HepG2 (cell line): ENCODE measurements around the gene ENDOG. TPM values are rescaled to one million over a fixed set of nuclear protein-coding genes. Genes with fewer than 3 reads are reported as not detected.

Source experiments
- ATAC-seq: fragments of 200-7000 bp; cut with Tn5 transposase; 3 replicates; pipeline ENCODE4 v1.9.1; 2020; ENCODE audit warnings: mild to moderate bottlenecking, moderate library complexity
- BruUV-seq: library from RNA; stranded (reverse); fragments of 400-500 nt; replicated peaks from 2 replicates; lab custom pipeline; 2021; lab: Mats Ljungman, UMichigan
- CTCF ChIA-PET: fragments of 300-600 bp; formaldehyde crosslinking; extraction: SDS; loops from one replicate; lab custom pipeline; 2021; ENCODE audit warnings: low total read pairs, inconsistent platforms, low intra/inter-chr PET ratio; lab: Yijun Ruan, JAX
- POLR2A ChIA-PET: fragments of 350-600 bp; sonication (Branson Sonifier 250); formaldehyde crosslinking; loops from one replicate; lab custom pipeline; 2020; ENCODE audit warnings: antibody characterized with exemption, inconsistent platforms; lab: Yijun Ruan, JAX
- DNase-seq: peaks from one replicate; pipeline ENCODE4 v3.0.0-alpha.2; 2015; ENCODE audit warnings: low spot score
- FAIRE-seq: peaks from 3 replicates; lab custom pipeline; 2011; peaks lifted over from hg19 to GRCh38; lab: Jason Lieb, UNC
- H2AFZ ChIP-seq: one replicate; pipeline ENCODE4 v1.6.1; 2011; ENCODE audit warnings: low read length, inconsistent platforms
- H3K27ac ChIP-seq: fragments of 300-600 bp; 3 replicates; pipeline ENCODE4 v1.8.0; 2011; ENCODE audit warnings: mixed run types, mild to moderate bottlenecking, mixed read lengths, low read length, inconsistent platforms; ENCODE audit not compliant: insufficient read depth; ENCODE audit errors: extremely low read length
- H3K27me3 ChIP-seq, 2 experiments: fragments of 200-600 bp in 1 of 2; 2 replicates in 1 of 2; 3 replicates in 1 of 2; pipeline versions ENCODE4 v1.6.0 to v1.8.0; 2011; ENCODE audit warnings: low read length in 2 of 2, mild to moderate bottlenecking in 2 of 2, moderate library complexity in 2 of 2, inconsistent platforms in 1 of 2; ENCODE audit not compliant: insufficient read depth in 2 of 2, control insufficient read depth in 1 of 2
- H3K36me3 ChIP-seq, 2 experiments: fragments of 200-600 bp in 1 of 2; replicated peaks in 1 of 2; 2 replicates in 1 of 2; 3 replicates in 1 of 2; pipeline versions ENCODE4 v1.5.1 to v1.8.0; 2011; ENCODE audit warnings: low read length in 2 of 2, inconsistent platforms in 1 of 2; ENCODE audit not compliant: insufficient read depth in 2 of 2, control insufficient read depth in 1 of 2
- H3K4me1 ChIP-seq: 2 replicates; pipeline ENCODE4 v1.5.1; 2012; ENCODE audit warnings: low read length, inconsistent platforms; ENCODE audit not compliant: insufficient read depth
- H3K4me2 ChIP-seq: 2 replicates; pipeline ENCODE4 v1.6.0; 2011; ENCODE audit warnings: low read depth, low read length, inconsistent platforms
- H3K4me3 ChIP-seq, 3 experiments: fragments of 200-600 bp in 1 of 3; sonication (generic), shearing (Covaris generic) in 1 of 3; replicated peaks in 1 of 3; 2 replicates each; pipeline ENCODE4 v1.5.1; 2011 to 2016; ENCODE audit warnings: low read length in 3 of 3, inconsistent platforms in 2 of 3, low read depth in 2 of 3, mild to moderate bottlenecking in 2 of 3, control low read depth in 1 of 3, mixed read lengths in 1 of 3; ENCODE audit not compliant: insufficient read depth in 1 of 3
- H3K79me2 ChIP-seq: one replicate; pipeline ENCODE4 v1.6.1; 2011; ENCODE audit warnings: low read length, inconsistent platforms; ENCODE audit not compliant: insufficient read depth
- H3K9ac ChIP-seq: 2 replicates; pipeline ENCODE4 v1.6.0; 2011; ENCODE audit warnings: mild to moderate bottlenecking, low read depth, low read length, inconsistent platforms; ENCODE audit not compliant: insufficient read depth
- H3K9me3 ChIP-seq: 2 replicates; pipeline ENCODE4 v1.5.1; 2012; ENCODE audit warnings: mild to moderate bottlenecking, low read length
- H4K20me1 ChIP-seq: 2 replicates; pipeline ENCODE4 v1.6.0; 2011; ENCODE audit warnings: inconsistent platforms, mild to moderate bottlenecking, low read length, moderate library complexity; ENCODE audit not compliant: insufficient read depth
- ATM ChIP-seq: fragments of 450-650 bp; IDR thresholded peaks from 2 replicates; pipeline ENCODE4 v1.7.1; 2017; ENCODE audit warnings: mild to moderate bottlenecking, borderline replicate concordance
- CBX2 ChIP-seq, 2 experiments: fragments of 200-600 bp in 1 of 2; sonication (generic); formaldehyde crosslinking in 1 of 2; IDR thresholded peaks; 2 replicates each; pipeline versions ENCODE4 v1.7.0 to v1.8.1; 2018 to 2022; ENCODE audit warnings: low read depth in 2 of 2, low read length in 1 of 2, mild to moderate bottlenecking in 1 of 2, missing genetic modification reagents in 1 of 2
- CHD2 ChIP-seq: IDR thresholded peaks from 2 replicates; pipeline ENCODE4 v1.6.1; 2011; ENCODE audit warnings: low read depth, low read length, improper control_type of control experiment
- IKZF1 ChIP-seq: fragments of 450-650 bp; IDR thresholded peaks from 2 replicates; pipeline ENCODE4 v1.7.1; 2016
- PAF1 ChIP-seq: IDR thresholded peaks from 2 replicates; pipeline ENCODE4 v1.6.1; 2016; ENCODE audit warnings: missing genetic modification reagents, missing compliant biosample characterization
- SRSF1 ChIP-seq: fragments of 200-400 bp; formaldehyde crosslinking; optimal IDR thresholded peaks from 2 replicates; pipeline ENCODE3; 2017; ENCODE audit warnings: mild to moderate bottlenecking, low read depth, low read length, moderate library complexity
- TBX2 ChIP-seq: sonication (generic); formaldehyde crosslinking; IDR thresholded peaks from 2 replicates; pipeline ENCODE4 v1.5.0; 2020; ENCODE audit warnings: missing genetic modification reagents, mild to moderate bottlenecking, borderline replicate concordance
- TOPORS ChIP-seq: sonication (generic); formaldehyde crosslinking; IDR thresholded peaks from 2 replicates; pipeline ENCODE4 v1.8.0; 2023; ENCODE audit warnings: mild to moderate bottlenecking, missing genetic modification reagents
- ZFX ChIP-seq: sonication (generic); formaldehyde crosslinking; IDR thresholded peaks from 2 replicates; pipeline ENCODE4 v1.4.0; 2020; ENCODE audit warnings: mild to moderate bottlenecking, low read depth, missing genetic modification reagents, moderate library complexity
- ZNF234 ChIP-seq: sonication (generic); formaldehyde crosslinking; conservative IDR thresholded peaks from 2 replicates; pipeline ENCODE4 v1.5.1; 2020; ENCODE audit warnings: mild to moderate bottlenecking, missing genetic modification reagents
- ZNF292 ChIP-seq: sonication (generic); formaldehyde crosslinking; IDR thresholded peaks from 2 replicates; pipeline ENCODE4 v1.8.1; 2022; ENCODE audit warnings: mild to moderate bottlenecking, low read depth, missing genetic modification reagents, borderline replicate concordance
- ZNF296 ChIP-seq: sonication (generic); formaldehyde crosslinking; conservative IDR thresholded peaks from 2 replicates; pipeline ENCODE4 v1.5.0; 2020; ENCODE audit warnings: mild to moderate bottlenecking, missing genetic modification reagents
- ZNF546 ChIP-seq: sonication (generic); formaldehyde crosslinking; conservative IDR thresholded peaks from 2 replicates; pipeline ENCODE4 v1.8.1; 2023; ENCODE audit warnings: mild to moderate bottlenecking, missing genetic modification reagents
- ZNF670 ChIP-seq: sonication (generic); formaldehyde crosslinking; IDR thresholded peaks from 2 replicates; pipeline ENCODE4 v1.8.0; 2022; ENCODE audit warnings: mild to moderate bottlenecking, missing genetic modification reagents, borderline replicate concordance
- ZNF792 ChIP-seq: IDR thresholded peaks from 2 replicates; pipeline ENCODE4 v1.6.1; 2016
- WGBS: methylation state at CpG from one replicate; pipeline ENCODE4 v1.1.6; 2017; ENCODE audit warnings: low lambda C conversion rate; 5-methylcytosine and 5-hydroxymethylcytosine counted together
- in situ Hi-C: cut with HindIII; loops from 2 replicates; pipeline ENCODE4 v1.10.0; 2017; ENCODE audit warnings: low pct_unique_long_range_greater_than_20kb; ENCODE audit not compliant: extremely low pct_ligation_motif_present
- intact Hi-C: fragments of 100-400 bp; cut with micrococcal nuclease; formaldehyde crosslinking; loops from one replicate; pipeline ENCODE4 v1.10.0; 2022; ENCODE audit not compliant: unreplicated experiment
- polyA plus RNA-seq, 8 experiments: library from polyadenylated mRNA; depleted of rRNA in 3 of 8; stranded (reverse) in 7 of 8; unstranded in 1 of 8; fragments of >200 nt; fragmentation: Illumina TruSeq in 4 of 8; extraction: Trizol in 4 of 8; gene quantifications; 2 replicates each; pipeline versions ENCODE4 v1.2.1 to v1.2.3, GENCODE V29; 2011 to 2016; ENCODE audit warnings: low read depth in 4 of 8, missing spikeins in 1 of 8, mixed read lengths in 1 of 8; ENCODE audit not compliant: insufficient read depth in 1 of 8
- total RNA-seq, 5 experiments: library from RNA; depleted of rRNA; stranded (reverse); fragments of >200 nt; fragmentation: Illumina TruSeq; extraction: Trizol; gene quantifications; 2 replicates each; pipeline ENCODE4 v1.2.3, GENCODE V29; 2016; ENCODE audit warnings: low read depth in 1 of 5
- TF ChIP-seq, protein P1 (sequence below): fragments of 450-650 bp; IDR thresholded peaks from 2 replicates; pipeline ENCODE4 v1.6.1; 2016
- TF ChIP-seq, protein P2 (sequence below): sonication (generic); formaldehyde crosslinking; IDR thresholded peaks from 2 replicates; pipeline ENCODE4 v1.4.0; 2020; ENCODE audit warnings: mild to moderate bottlenecking, missing genetic modification reagents, borderline replicate concordance

ENDOG gene
- total and polyA plus RNA-seq, 2 of the 13 experiments (the other 11 are each of a cell fraction or from before 2014, with no cell fraction given): 26.3 to 28.8 TPM

DNA sequence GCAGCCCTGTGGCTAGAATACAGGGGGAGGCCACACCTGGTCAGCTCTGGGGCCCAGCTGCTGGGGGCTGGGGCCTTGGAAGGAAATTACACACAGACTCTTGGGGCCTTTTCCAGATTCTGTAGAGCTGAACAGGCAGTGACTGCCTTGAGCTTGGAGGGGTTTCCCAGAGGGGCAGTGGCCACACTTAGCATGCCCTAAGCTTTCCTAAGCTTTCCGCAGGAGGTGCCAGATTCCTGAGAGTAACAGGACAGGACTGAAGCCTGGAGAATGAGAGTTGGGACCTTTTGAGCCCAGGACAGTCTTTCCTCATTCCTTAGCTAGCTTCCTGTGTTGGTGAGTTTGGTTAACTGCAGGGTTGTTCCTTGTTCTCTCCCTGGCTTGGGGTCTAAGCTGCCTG is 29.9 kb upstream of the ENDOG start:
- no CpG with 5 or more reads among the region's 1 CpG for WGBS
- no peak for ATAC-seq
- CTCF ChIA-PET: no interaction called here

More for the DNA sequence above, 29.9 kb upstream of the ENDOG start:
- H3K79me2 ChIP-seq: no peaks in the 10 kb centered on the region
- no peaks in the 10 kb centered on the region; a peak in 1 of 5 replicates for H3K27me3 ChIP-seq
- no peak for TF ChIP-seq CHD2
- no peak for TF ChIP-seq TBX2 (CRISPR knock-in tag)
- no peak for TF ChIP-seq SRSF1
- no peak for TF ChIP-seq ATM
- no peak for TF ChIP-seq ZNF234 (CRISPR knock-in tag)
- TF ChIP-seq ZNF792: no peak
- no peak for TF ChIP-seq PAF1 (CRISPR knock-in tag)
- TF ChIP-seq TOPORS (CRISPR knock-in tag): no peak
- no peak for TF ChIP-seq ZNF296
- no peak for TF ChIP-seq ZNF292 (CRISPR knock-in tag)
- no peak for TF ChIP-seq IKZF1
- TF ChIP-seq, protein P1, sequence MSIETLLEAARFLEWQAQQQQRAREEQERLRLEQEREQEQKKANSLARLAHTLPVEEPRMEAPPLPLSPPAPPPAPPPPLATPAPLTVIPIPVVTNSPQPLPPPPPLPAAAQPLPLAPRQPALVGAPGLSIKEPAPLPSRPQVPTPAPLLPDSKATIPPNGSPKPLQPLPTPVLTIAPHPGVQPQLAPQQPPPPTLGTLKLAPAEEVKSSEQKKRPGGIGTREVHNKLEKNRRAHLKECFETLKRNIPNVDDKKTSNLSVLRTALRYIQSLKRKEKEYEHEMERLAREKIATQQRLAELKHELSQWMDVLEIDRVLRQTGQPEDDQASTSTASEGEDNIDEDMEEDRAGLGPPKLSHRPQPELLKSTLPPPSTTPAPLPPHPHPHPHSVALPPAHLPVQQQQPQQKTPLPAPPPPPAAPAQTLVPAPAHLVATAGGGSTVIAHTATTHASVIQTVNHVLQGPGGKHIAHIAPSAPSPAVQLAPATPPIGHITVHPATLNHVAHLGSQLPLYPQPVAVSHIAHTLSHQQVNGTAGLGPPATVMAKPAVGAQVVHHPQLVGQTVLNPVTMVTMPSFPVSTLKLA: no peak
- TF ChIP-seq ZNF670 (CRISPR knock-in tag): no peak
- TF ChIP-seq, protein P2, sequence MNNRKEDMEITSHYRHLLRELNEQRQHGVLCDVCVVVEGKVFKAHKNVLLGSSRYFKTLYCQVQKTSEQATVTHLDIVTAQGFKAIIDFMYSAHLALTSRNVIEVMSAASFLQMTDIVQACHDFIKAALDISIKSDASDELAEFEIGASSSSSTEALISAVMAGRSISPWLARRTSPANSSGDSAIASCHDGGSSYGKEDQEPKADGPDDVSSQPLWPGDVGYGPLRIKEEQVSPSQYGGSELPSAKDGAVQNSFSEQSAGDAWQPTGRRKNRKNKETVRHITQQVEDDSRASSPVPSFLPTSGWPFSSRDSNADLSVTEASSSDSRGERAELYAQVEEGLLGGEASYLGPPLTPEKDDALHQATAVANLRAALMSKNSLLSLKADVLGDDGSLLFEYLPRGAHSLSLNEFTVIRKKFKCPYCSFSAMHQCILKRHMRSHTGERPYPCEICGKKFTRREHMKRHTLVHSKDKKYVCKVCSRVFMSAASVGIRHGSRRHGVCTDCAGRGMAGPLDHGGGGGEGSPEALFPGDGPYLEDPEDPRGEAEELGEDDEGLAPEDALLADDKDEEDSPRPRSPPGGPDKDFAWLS (CRISPR knock-in tag): no peak
- TF ChIP-seq ZNF546 (CRISPR knock-in tag): no peak
- no peak for TF ChIP-seq ZFX (CRISPR knock-in tag)
- TF ChIP-seq CBX2 (IDR thresholded peaks at IDR 0.05; ENCODE audit: low read depth, low read length): no peak
- no peak for TF ChIP-seq CBX2 (CRISPR knock-in tag; IDR thresholded peaks at IDR 0.05; ENCODE audit: low read depth)
- in situ Hi-C loops (no loop called here), intact Hi-C loops (no loop called here)
- DNase-seq (no peak), FAIRE-seq (no peak)
- no TSS peak for BruUV-seq
- H3K4me2 ChIP-seq: peak overlapping the region; percentile 97
- peak overlapping the region; percentile 52 for H3K27ac ChIP-seq
- H3K4me3 ChIP-seq: peak overlapping the region; percentile 78 to 94 (median 78); a peak in 3 of 6 replicates
- H3K9me3 ChIP-seq: no peaks in the 10 kb centered on the region
- no peaks in the 10 kb centered on the region for H4K20me1 ChIP-seq
- POLR2A ChIA-PET: interaction anchor here (0.7 to 1.6 kb wide), 3 partner anchors 16 to 30 kb away, joined by 3 to 6 read pairs (median 4); partner anchors contain the start of genes ENDOG and ZER1
- no peak overlapping the region for H2AFZ ChIP-seq
- H3K9ac ChIP-seq: peak overlapping the region; percentile 82
- peaks cover 13 to 23% of the 10 kb centered on the region in 2 experiments for H3K36me3 ChIP-seq
- peaks cover 29% of the 10 kb centered on the region for H3K4me1 ChIP-seq
